Activated CD8-positive, alpha-beta T cell treated with anti-CD3 and anti-CD28 coated beads for 36 hours (primary cell): Measurements from ENCODE around the gene KCNJ6. TPM values are rescaled to one million over a fixed set of nuclear protein-coding genes. Genes with fewer than 3 reads are reported as not detected.

Experiments
- ATAC-seq: fragments of 200-7000 bp; cut with Tn5 transposase; one replicate; pipeline ENCODE4 v1.10.0; 2021; ENCODE audit warnings: mild to moderate bottlenecking, moderate library complexity
- CTCF ChIA-PET: fragments of 350-600 bp; sonication (Branson Sonifier 250); formaldehyde crosslinking; loops from one replicate; lab custom pipeline; 2021; ENCODE audit warnings: antibody characterized with exemption; lab: Charles Lee
- POLR2A ChIA-PET: fragments of 350-600 bp; sonication (Branson Sonifier 250); formaldehyde crosslinking; loops from one replicate; lab custom pipeline; 2021; ENCODE audit warnings: antibody characterized with exemption; lab: Charles Lee
- DNase-seq: peaks from one replicate; pipeline ENCODE4 v3.0.0-alpha.2; 2020
- H3K27ac Mint-ChIP-seq: one replicate; pipeline ENCODE4 v1.8.0; 2021; ENCODE audit warnings: mild to moderate bottlenecking, mixed read lengths
- H3K27me3 Mint-ChIP-seq: one replicate; pipeline ENCODE4 v1.8.0; 2021; ENCODE audit warnings: mixed read lengths
- H3K36me3 Mint-ChIP-seq: one replicate; pipeline ENCODE4 v1.8.0; 2021; ENCODE audit warnings: low read depth, mixed read lengths
- H3K4me1 Mint-ChIP-seq: one replicate; pipeline ENCODE4 v1.8.0; 2021; ENCODE audit warnings: low read depth, mixed read lengths
- H3K4me3 Mint-ChIP-seq: one replicate; pipeline ENCODE4 v1.8.0; 2021; ENCODE audit warnings: mild to moderate bottlenecking, moderate library complexity, mixed read lengths
- H3K9me3 Mint-ChIP-seq: one replicate; pipeline ENCODE4 v1.8.0; 2021; ENCODE audit warnings: mixed read lengths
- CTCF ChIP-seq: fragments of 200-600 bp; IDR thresholded peaks from one replicate; pipeline ENCODE4 v1.8.0; 2022; ENCODE audit warnings: antibody characterized with exemption, mild to moderate bottlenecking
- intact Hi-C: fragments of 100-400 bp; cut with micrococcal nuclease; formaldehyde crosslinking; loops from one replicate; pipeline ENCODE4 v1.10.0; 2022
- total RNA-seq, 2 experiments: library from RNA; stranded (reverse); gene quantifications; one replicate each; pipeline ENCODE4 v1.2.3, GENCODE V29; 2021

The KCNJ6 gene
- total RNA-seq, 2 experiments from 2014 or later, result not detected

- no peak for TF ChIP-seq CTCF
- Mint-ChIP-seq H3K36me3 (no peaks in the 10 kb centered on the region), H3K9me3 (no peaks in the 10 kb centered on the region), H3K27ac (no peak overlapping the region), H3K27me3 (peaks cover 6% of the 10 kb centered on the region), H3K4me3 (no peak overlapping the region), H3K4me1 (peaks cover 4% of the 10 kb centered on the region)
- ChIA-PET CTCF (no interaction called here), POLR2A (no interaction called here)
- ATAC-seq (no peak), DNase-seq (no peak)
- intact Hi-C loops, result no loop called here
Measured at GRCh38 chr21:37800456-37801061, 115.7 kb downstream of the KCNJ6 start.

- Mint-ChIP-seq H3K9me3 (no peaks in the 10 kb centered on the region), H3K27me3 (peaks cover 6% of the 10 kb centered on the region), H3K4me3 (no peak overlapping the region), H3K36me3 (no peaks in the 10 kb centered on the region), H3K4me1 (peaks cover 4% of the 10 kb centered on the region), H3K27ac (no peak overlapping the region)
- no peak for TF ChIP-seq CTCF
- CTCF ChIA-PET, result no interaction called here
- intact Hi-C loops, result no loop called here
- no peak for ATAC-seq
- DNase-seq, result no peak
- POLR2A ChIA-PET, result no interaction called here
Measured at GRCh38 chr21:37800057-37800455, 116.2 kb downstream of the KCNJ6 start.

DNA sequence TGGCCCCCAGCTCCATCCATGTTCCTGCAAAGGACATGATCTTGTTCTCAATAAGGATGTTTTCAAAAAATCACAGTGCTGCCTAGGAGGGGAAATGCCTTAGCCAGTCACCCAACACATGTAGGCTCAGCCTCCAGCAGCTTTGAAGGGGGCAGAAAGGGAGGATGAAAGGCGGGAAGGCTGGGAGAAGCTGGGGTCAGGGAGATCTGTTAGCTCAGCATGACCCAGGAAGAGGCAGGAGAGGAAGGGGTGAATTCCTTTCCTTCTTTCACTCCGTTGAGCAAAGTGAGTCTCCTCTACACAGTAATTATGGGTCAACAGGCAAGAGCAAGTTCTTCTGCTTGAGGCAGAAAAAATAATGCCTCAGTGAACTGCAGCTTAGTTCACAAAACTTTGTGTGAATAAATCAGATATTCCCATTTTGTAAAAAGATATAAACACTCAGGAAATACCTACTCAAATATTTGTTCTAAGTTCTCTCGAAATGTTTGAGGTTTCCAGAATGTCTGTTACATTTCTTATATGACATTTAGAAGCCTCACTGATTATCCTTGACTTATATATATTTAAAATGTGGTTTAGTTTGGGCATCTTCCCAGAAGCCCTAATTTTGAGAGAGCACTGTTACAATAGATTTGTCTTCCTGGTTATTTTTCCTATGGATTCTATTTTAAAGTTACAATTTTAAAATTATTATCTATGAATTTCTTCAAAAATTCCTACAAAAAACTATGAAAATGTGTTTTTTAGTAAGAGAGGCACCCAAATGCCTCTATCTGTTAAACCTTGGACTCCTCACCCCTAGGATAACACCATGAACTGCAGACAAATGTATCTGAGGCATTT, 116.8 kb downstream of the KCNJ6 start:
- CTCF ChIA-PET, result no interaction called here
- Mint-ChIP-seq H3K27ac (no peak overlapping the region), H3K9me3 (no peaks in the 10 kb centered on the region), H3K4me3 (no peak overlapping the region), H3K27me3 (peaks cover 6% of the 10 kb centered on the region), H3K36me3 (no peaks in the 10 kb centered on the region), H3K4me1 (peaks cover 4% of the 10 kb centered on the region)
- TF ChIP-seq CTCF, result no peak
- POLR2A ChIA-PET, result no interaction called here
- DNase-seq (no peak), ATAC-seq (no peak)
- intact Hi-C loops, result no loop called here

- TF ChIP-seq CTCF, result no peak
- POLR2A ChIA-PET, result interaction anchor here (0.6 kb wide), 1 partner anchor 125 kb away, joined by 3 read pairs; no protein-coding TSS in a partner anchor
- H3K27ac Mint-ChIP-seq, result no peak overlapping the region
- no peaks in the 10 kb centered on the region for H3K9me3 Mint-ChIP-seq
- peaks cover 4% of the 10 kb centered on the region for H3K4me1 Mint-ChIP-seq
- DNase-seq (no peak), ATAC-seq (no peak)
- H3K4me3 Mint-ChIP-seq, result no peak overlapping the region
- no peaks in the 10 kb centered on the region for H3K36me3 Mint-ChIP-seq
- intact Hi-C loops, result no loop called here
- peaks cover 6% of the 10 kb centered on the region for H3K27me3 Mint-ChIP-seq
- CTCF ChIA-PET, result no interaction called here
Measured at GRCh38 chr21:37797403-37797802, 118.9 kb downstream of the KCNJ6 start.

- TF ChIP-seq CTCF, result no peak
- H3K27ac Mint-ChIP-seq, result no peak overlapping the region
- POLR2A ChIA-PET, result no interaction called here
- no peak for DNase-seq
- no peaks in the 10 kb centered on the region for H3K9me3 Mint-ChIP-seq
- CTCF ChIA-PET, result no interaction called here
- no peaks in the 10 kb centered on the region for H3K36me3 Mint-ChIP-seq
- no peak for ATAC-seq
- H3K27me3 Mint-ChIP-seq, result peaks cover 6% of the 10 kb centered on the region
- intact Hi-C loops, result no loop called here
- H3K4me3 Mint-ChIP-seq, result no peak overlapping the region
- peaks cover 4% of the 10 kb centered on the region for H3K4me1 Mint-ChIP-seq
Measured at GRCh38 chr21:37796011-37796410, 120.2 kb downstream of the KCNJ6 start.
